HCT116 (cell line): ENCODE measurements around the gene MTERF4. TPM values are rescaled to one million over a fixed set of nuclear protein-coding genes. Genes with fewer than 3 reads are reported as not detected.

Experiments used
- ATAC-seq: fragments of 200-7000 bp; cut with Tn5 transposase; 2 replicates; pipeline ENCODE4 v1.9.1; 2020; ENCODE audit warnings: mild to moderate bottlenecking, moderate library complexity
- BruUV-seq: library from RNA; stranded (reverse); fragments of 400-500 nt; replicated peaks from 2 replicates; lab custom pipeline; 2021; lab: Mats Ljungman, UMichigan
- CTCF ChIA-PET: fragments of 300-600 bp; sonication (Branson Sonifier 250); formaldehyde crosslinking; loops from one replicate; lab custom pipeline; 2021; ENCODE audit warnings: antibody characterized with exemption; lab: Charles Lee
- POLR2A ChIA-PET: fragments of 300-600, 350-600 bp; sonication (Branson Sonifier 250); formaldehyde crosslinking; loops from one replicate; lab custom pipeline; 2021; ENCODE audit warnings: antibody characterized with exemption; lab: Charles Lee
- RAD21 ChIA-PET, 2 experiments: fragments of 300-600 bp; sonication (Branson Sonifier 250); formaldehyde crosslinking; loops; one replicate each; lab custom pipeline; 2023; ENCODE audit warnings: low total read pairs in 2 of 2; ENCODE audit not compliant: uncharacterized antibody in 2 of 2, unreplicated experiment in 2 of 2, low non-redundant PET in 1 of 2; lab: Charles Lee
- DNase-seq: peaks from one replicate; pipeline ENCODE4 v3.0.0-alpha.2; 2010; ENCODE audit warnings: low read depth, low spot score
- H2AFZ ChIP-seq: fragments of 200-600 bp; shearing (Covaris generic), sonication (generic); 2 replicates; pipeline ENCODE4 v1.6.1; 2017; ENCODE audit warnings: low read depth, mixed run types, mixed read lengths, antibody characterized with exemption, low read length; ENCODE audit not compliant: poor library complexity, severe bottlenecking
- H3K27ac ChIP-seq: 2 replicates; pipeline ENCODE4 v1.5.1; 2012; ENCODE audit warnings: low read depth, low read length
- H3K27me3 ChIP-seq: fragments of 200-600 bp; sonication (generic); 2 replicates; pipeline ENCODE4 v1.6.1; 2016; ENCODE audit warnings: mixed run types, low read length, mixed read lengths; ENCODE audit not compliant: insufficient read depth
- H3K36me3 ChIP-seq, 2 experiments: fragments of 200-500 bp in 1 of 2; fragments of 200-600 bp in 1 of 2; sonication (Bioruptor generic) in 1 of 2; sonication (generic) in 1 of 2; 2 replicates each; pipeline versions ENCODE4 v1.5.1 to v1.6.1; 2014 to 2016; ENCODE audit warnings: low read length in 2 of 2, inconsistent platforms in 1 of 2, mixed read lengths in 1 of 2, mixed run types in 1 of 2; ENCODE audit not compliant: insufficient read depth in 2 of 2, control insufficient read depth in 1 of 2
- H3K4me1 ChIP-seq, 2 experiments: fragments of 200-600 bp in 1 of 2; sonication (generic) in 1 of 2; 2 replicates each; pipeline versions ENCODE4 v1.5.1 to v1.6.1; 2012 to 2017; ENCODE audit warnings: low read length in 2 of 2, inconsistent platforms in 1 of 2, mild to moderate bottlenecking in 1 of 2, mixed read lengths in 1 of 2, mixed run types in 1 of 2, moderate library complexity in 1 of 2; ENCODE audit not compliant: insufficient read depth in 2 of 2, control insufficient read depth in 1 of 2
- H3K4me2 ChIP-seq: fragments of 200-600 bp; sonication (generic); 2 replicates; pipeline ENCODE4 v1.6.1; 2017; ENCODE audit warnings: mixed run types, low read length, mixed read lengths
- H3K4me3 ChIP-seq, 2 experiments: fragments of 200-600 bp in 1 of 2; sonication (generic) in 1 of 2; replicated peaks in 1 of 2; 2 replicates each; pipeline ENCODE4 v1.5.1; 2011 to 2016; ENCODE audit warnings: low read length in 2 of 2, control low read depth in 1 of 2, low read depth in 1 of 2, mild to moderate bottlenecking in 1 of 2, mixed read lengths in 1 of 2, mixed run types in 1 of 2
- H3K79me2 ChIP-seq: fragments of 200-600 bp; sonication (generic); 2 replicates; pipeline ENCODE4 v1.6.1; 2017; ENCODE audit warnings: mild to moderate bottlenecking, mixed run types, low read length, moderate library complexity, mixed read lengths; ENCODE audit not compliant: insufficient read depth
- H3K9ac ChIP-seq: fragments of 200-600 bp; sonication (generic); 2 replicates; pipeline ENCODE4 v1.6.1; 2016; ENCODE audit warnings: low read length, mixed read lengths
- H3K9me2 ChIP-seq: fragments of 200-600 bp; sonication (generic), shearing (Covaris generic); 2 replicates; pipeline ENCODE4 v1.6.1; 2017; ENCODE audit warnings: mixed run types, mild to moderate bottlenecking, moderate library complexity; ENCODE audit not compliant: insufficient read depth
- H3K9me3 ChIP-seq, 2 experiments: fragments of 200-500 bp in 1 of 2; fragments of 200-600 bp in 1 of 2; sonication (Bioruptor generic) in 1 of 2; sonication (generic) in 1 of 2; 2 replicates each; pipeline ENCODE4 v1.6.1; 2014 to 2017; ENCODE audit warnings: low read length in 2 of 2, mixed read lengths in 2 of 2, inconsistent platforms in 1 of 2, low read depth in 1 of 2, mild to moderate bottlenecking in 1 of 2, mixed run types in 1 of 2, moderate library complexity in 1 of 2; ENCODE audit not compliant: control insufficient read depth in 1 of 2, insufficient read depth in 1 of 2
- H4K20me1 ChIP-seq: fragments of 200-600 bp; sonication (generic), shearing (Covaris generic); 2 replicates; pipeline ENCODE4 v1.6.1; 2017; ENCODE audit warnings: mixed run types, mild to moderate bottlenecking, moderate library complexity; ENCODE audit not compliant: insufficient read depth
- CTCF ChIP-seq, 3 experiments: fragments of 200-600 bp in 1 of 3; sonication (generic) in 1 of 3; IDR thresholded peaks in 2 of 3; conservative IDR thresholded peaks in 1 of 3; 2 replicates each; pipeline ENCODE4 v1.5.1; 2012 to 2017; ENCODE audit warnings: low read depth in 2 of 3, low read length in 2 of 3, antibody characterized with exemption in 1 of 3, borderline replicate concordance in 1 of 3, control low read depth in 1 of 3, mild to moderate bottlenecking in 1 of 3, mixed read lengths in 1 of 3, mixed run types in 1 of 3, moderate library complexity in 1 of 3; ENCODE audit not compliant: insufficient read depth in 1 of 3
- EGR1 ChIP-seq: IDR thresholded peaks from 2 replicates; pipeline ENCODE4 v1.6.1; 2012; ENCODE audit warnings: low read depth
- SP1 ChIP-seq: IDR thresholded peaks from 2 replicates; pipeline ENCODE4 v1.6.1; 2012; ENCODE audit warnings: low read depth
- SRF ChIP-seq: IDR thresholded peaks from 2 replicates; pipeline ENCODE4 v1.6.1; 2012; ENCODE audit warnings: low read depth
- YY1 ChIP-seq: IDR thresholded peaks from 2 replicates; pipeline ENCODE4 v1.6.1; 2011; ENCODE audit warnings: low read length, low read depth, moderate library complexity, mild to moderate bottlenecking; ENCODE audit not compliant: insufficient replicate concordance; ENCODE audit errors: extremely low read depth
- intact Hi-C: fragments of 100-400 bp; cut with micrococcal nuclease; formaldehyde crosslinking; loops from 2 replicates; pipeline ENCODE4 v1.10.0; 2022
- total RNA-seq: library from RNA; stranded (reverse); gene quantifications from one replicate; pipeline ENCODE4 v1.2.1, GENCODE V29; 2021; ENCODE audit not compliant: unreplicated experiment
- TF ChIP-seq, protein P1 (sequence below): IDR thresholded peaks from 2 replicates; pipeline ENCODE4 v1.6.1; 2011; ENCODE audit warnings: mild to moderate bottlenecking, low read length, moderate library complexity; ENCODE audit not compliant: insufficient replicate concordance; ENCODE audit errors: extremely low read depth

Gene MTERF4
- total RNA-seq, 1 experiment from 2014 or later, result 25.5 TPM

DNA sequence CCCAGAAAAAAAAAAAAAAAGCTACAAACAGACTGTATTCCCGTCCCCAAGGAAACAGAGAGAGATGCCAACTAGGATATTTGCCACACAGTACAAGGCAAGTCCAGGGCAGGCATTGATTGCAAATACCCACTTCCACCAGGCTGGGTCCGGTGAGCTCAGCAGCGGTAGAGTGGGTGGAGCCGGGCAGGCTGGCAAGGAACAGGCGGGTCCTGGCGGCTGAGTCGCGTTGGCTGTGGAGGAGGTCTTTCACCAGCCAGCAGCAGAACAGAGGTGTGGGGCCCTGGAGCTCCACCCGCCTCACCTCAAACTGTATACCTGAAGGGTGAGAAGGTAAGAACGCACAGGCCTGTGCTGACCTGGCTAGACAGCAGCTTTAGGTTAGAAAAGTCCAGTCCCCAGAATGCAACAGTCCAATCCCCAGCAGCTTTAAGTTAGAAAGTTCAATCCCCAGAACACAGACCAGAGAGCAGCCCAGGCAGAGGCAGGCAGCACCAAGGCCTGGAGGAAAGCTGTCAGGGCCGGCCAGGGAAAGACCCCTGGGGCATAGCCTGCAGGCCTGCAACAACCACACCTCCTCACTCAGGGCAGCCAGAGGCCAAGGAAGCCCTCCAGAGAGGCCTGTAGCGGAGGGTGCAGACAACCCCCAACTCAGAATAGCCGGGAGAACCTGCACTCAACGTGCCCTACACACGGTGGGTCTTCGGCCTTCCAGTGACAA is 21.9 kb upstream of the MTERF4 start:
- peaks cover 0 to 6% of the 10 kb centered on the region in 2 experiments; a peak in 1 of 4 replicates for H3K4me1 ChIP-seq
- H3K9me3 ChIP-seq, result no peaks in the 10 kb centered on the region
- H3K4me3 ChIP-seq, result no peak overlapping the region
- H3K27me3 ChIP-seq, result no peaks in the 10 kb centered on the region
- intact Hi-C loops, result no loop called here
- no peaks in the 10 kb centered on the region for H3K79me2 ChIP-seq
- no peaks in the 10 kb centered on the region for H4K20me1 ChIP-seq
- ATAC-seq, result peak; percentile 88
- POLR2A ChIA-PET, result no interaction called here
- H3K4me2 ChIP-seq, result no peak overlapping the region
- H3K27ac ChIP-seq, result no peak overlapping the region
- H3K36me3 ChIP-seq, result peaks cover 0 to 2% of the 10 kb centered on the region in 2 experiments; a peak in 1 of 4 replicates
- DNase-seq, result no peak
- no TSS peak for BruUV-seq
- RAD21 ChIA-PET, result no interaction called here
- no peak overlapping the region for H2AFZ ChIP-seq
- CTCF ChIA-PET, result no interaction called here
- no peaks in the 10 kb centered on the region for H3K9me2 ChIP-seq
- H3K9ac ChIP-seq, result no peak overlapping the region
- TF ChIP-seq YY1 (no peak), EGR1 (no peak), SP1 (no peak), CTCF (IDR thresholded peaks at IDR 0.05 in 2 of 3, conservative IDR thresholded peaks at IDR 0.05 in 1 of 3; ENCODE audit: borderline replicate concordance in 1 of 3, insufficient read depth in 1 of 3, low read depth in 2 of 3, low read length in 2 of 3) (no peak), SRF (no peak)
- TF ChIP-seq, protein P1, sequence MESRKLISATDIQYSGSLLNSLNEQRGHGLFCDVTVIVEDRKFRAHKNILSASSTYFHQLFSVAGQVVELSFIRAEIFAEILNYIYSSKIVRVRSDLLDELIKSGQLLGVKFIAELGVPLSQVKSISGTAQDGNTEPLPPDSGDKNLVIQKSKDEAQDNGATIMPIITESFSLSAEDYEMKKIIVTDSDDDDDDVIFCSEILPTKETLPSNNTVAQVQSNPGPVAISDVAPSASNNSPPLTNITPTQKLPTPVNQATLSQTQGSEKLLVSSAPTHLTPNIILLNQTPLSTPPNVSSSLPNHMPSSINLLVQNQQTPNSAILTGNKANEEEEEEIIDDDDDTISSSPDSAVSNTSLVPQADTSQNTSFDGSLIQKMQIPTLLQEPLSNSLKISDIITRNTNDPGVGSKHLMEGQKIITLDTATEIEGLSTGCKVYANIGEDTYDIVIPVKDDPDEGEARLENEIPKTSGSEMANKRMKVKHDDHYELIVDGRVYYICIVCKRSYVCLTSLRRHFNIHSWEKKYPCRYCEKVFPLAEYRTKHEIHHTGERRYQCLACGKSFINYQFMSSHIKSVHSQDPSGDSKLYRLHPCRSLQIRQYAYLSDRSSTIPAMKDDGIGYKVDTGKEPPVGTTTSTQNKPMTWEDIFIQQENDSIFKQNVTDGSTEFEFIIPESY, result no peak
